Measurements from ENCODE around the gene PLXNA1.

The PLXNA1 gene

DNA sequence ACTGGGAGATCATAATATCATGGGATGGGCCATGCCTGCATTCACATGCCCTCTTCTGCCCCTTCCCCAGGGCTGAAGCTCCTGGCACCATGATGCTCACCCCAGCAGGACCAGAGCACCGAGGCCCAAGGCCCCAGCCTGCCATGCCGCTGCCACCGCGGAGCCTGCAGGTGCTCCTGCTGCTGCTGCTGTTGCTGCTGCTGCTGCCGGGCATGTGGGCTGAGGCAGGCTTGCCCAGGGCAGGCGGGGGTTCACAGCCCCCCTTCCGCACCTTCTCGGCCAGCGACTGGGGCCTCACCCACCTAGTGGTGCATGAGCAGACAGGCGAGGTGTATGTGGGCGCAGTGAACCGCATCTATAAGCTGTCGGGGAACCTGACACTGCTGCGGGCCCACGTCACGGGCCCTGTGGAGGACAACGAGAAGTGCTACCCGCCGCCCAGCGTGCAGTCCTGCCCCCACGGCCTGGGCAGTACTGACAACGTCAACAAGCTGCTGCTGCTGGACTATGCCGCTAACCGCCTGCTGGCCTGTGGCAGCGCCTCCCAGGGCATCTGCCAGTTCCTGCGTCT is 5.6 kb downstream of the PLXNA1 start:
- no peak for DNase-seq

- DNase-seq = no peak
These were observed 6.6 kb downstream of the PLXNA1 start for GRCh38 chr3:126989316-126990023.

- DNase-seq = no peak
These were observed 7.2 kb downstream of the PLXNA1 start for GRCh38 chr3:126990024-126990700.

DNA sequence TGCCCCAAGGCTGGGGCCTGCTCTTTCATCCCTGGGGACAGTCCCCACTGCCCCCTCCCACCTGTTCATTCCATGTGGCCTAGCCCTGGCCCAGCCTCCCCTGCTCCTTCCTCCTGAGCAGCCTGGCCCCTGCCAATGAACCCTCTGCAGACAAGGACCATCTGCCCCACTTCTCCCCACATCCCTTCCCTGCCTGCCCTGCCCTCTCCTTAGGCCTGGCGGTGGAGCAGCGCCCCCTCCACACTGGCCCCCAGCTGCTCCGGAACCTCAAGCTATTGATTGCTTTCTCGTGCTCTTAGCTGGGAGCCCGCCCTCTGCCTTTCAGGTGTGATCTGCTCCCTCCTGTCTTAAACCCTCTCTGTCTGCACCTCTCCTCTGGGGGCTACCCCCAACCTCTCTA is 8.0 kb downstream of the PLXNA1 start:
- DNase-seq = no peak

DNA sequence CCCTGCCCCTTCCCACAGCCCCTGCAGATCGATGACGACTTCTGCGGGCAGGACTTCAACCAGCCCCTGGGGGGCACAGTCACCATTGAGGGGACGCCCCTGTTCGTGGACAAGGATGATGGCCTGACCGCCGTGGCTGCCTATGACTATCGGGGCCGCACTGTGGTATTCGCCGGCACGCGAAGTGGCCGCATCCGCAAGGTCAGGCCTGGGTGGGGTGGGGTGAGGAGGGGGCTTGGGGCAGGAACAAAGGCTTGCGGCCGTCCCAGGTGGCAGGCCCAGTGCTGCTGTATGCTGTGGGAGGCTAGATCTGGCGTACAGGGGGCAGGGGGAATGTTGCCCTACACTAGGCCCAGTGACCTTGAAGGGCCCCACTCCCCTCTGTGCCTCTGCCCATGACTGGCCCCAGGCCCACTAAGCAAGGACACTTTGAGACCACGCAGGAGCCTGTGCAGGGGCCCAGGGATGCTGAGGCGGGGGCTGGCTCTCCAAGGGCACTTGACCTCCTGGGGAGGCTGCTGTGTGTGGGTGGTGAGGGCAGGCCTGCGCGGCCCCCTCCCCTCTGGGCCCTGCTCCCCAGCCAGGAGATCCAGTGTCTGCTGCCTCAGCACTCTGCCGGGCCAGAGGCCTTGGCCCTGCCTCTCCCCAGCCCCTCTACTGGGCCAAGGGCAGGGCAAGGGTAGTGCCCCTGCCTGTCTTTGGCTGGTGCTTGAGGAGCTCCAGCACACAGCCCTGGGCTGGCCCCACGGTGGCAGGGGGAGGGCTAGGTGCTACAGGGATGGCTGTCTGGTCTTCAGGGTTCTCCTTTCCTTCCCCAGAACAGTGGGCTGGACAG is 8.7 kb downstream of the PLXNA1 start:
- no peak for DNase-seq

DNA sequence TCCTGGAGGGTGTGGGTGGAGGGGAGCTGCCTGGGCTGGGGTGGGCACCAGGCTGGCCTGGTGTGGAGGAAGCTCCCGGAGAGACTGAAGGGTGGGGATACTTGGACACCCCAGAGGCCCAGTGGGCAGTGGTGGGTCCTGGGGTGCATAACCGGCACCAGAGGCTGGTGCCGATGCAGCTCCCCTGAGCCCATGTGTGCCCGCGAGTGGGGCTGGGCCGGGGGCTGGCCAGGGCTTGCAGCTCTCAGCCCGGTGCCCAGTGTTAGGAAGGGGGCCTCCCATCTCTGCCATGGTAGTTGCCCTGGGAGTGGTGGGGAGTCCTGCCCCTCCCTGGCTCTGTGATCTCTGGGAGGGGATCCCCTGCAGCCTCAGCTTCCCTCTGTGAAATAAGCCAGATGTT is 9.3 kb downstream of the PLXNA1 start:
- DNase-seq = no peak

GRCh38 chr3:126992776-126993175 is 9.9 kb downstream of the PLXNA1 start:
- DNase-seq = no peak

- DNase-seq = no peak
These were observed 10.5 kb downstream of the PLXNA1 start for GRCh38 chr3:126993436-126993835.

DNA sequence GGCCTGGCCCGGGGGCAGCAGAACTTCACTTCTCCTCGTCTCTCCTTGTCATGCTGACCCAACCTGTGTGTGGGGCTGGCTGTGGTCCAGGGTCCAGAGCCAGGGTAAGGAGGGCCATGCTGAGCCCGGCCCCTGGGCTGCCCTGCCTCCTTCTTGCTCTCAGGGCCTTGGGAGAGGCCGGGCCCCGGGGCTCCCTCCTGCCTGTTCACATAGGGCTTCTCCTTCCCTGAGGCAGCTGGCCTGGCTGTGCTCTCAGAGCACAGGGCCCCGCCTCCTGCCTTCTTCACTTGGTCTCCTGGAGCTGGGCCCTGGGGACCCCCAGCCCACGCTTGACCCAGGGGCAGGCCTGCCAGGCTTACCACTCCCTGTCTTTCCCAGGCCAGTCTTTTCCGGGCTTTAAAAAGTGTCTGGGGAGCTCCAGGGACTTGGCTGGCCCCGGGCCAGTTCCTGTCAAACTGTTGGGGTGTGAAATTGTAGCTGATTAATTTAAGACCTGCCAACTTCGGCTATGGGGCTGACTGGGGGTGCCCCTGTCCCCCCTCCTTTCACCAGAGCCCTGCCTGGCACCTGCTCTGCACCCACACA is 11.8 kb downstream of the PLXNA1 start:
- no peak for DNase-seq

DNA sequence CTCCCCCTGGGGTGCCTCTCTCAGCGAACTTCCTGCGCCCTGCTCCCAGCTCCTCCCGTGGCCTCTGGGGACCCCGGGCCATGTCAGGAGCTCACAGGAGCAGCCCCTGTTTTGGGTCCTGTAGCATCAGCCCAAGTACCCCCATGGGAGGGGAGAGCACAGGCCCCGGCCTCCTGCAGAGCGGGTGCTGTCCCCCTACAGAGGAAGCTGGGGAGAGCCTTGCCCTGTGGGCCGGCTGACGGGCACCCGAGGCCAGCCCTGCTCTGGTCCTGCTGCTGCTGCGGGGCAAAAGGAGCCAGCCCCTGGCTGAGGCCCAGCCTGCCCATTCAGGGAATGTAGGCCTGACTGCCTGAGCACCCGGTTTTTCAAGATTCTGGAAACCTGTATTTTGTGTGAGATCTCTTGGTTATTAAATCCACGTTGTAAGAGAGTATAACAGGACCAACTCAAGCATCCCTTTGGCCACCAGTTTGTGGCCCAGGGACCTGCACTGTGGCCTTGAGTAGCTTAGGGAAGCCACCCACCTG is 12.4 kb downstream of the PLXNA1 start:
- no peak for DNase-seq

GRCh38 chr3:126995926-126996512 is 13.1 kb downstream of the PLXNA1 start:
- DNase-seq = no peak

DNA sequence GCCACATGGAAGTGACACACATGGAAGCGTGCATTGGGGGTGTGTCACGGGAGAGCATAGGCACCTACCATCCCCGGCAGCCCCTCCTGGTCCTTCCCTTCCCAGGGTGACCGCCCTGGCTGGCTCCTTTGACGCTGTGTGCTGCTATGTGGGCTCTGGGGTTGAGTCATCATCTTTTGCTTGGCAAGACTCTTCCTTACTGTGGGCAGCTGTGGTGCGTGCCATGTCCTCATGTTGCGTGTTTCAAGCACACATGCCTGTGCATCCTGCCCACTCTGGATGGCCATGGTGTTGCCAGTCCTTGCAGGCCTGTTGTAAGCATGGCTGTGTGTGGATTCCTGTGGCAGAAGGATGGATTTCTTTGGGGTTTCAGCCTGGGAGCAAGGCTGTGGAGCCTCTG is 14.0 kb downstream of the PLXNA1 start:
- DNase-seq = no peak

- DNase-seq = no peak
These were observed 14.6 kb downstream of the PLXNA1 start for GRCh38 chr3:126997455-126998038.

- no peak for DNase-seq
These were observed 15.4 kb downstream of the PLXNA1 start for GRCh38 chr3:126998320-126998719.

DNA sequence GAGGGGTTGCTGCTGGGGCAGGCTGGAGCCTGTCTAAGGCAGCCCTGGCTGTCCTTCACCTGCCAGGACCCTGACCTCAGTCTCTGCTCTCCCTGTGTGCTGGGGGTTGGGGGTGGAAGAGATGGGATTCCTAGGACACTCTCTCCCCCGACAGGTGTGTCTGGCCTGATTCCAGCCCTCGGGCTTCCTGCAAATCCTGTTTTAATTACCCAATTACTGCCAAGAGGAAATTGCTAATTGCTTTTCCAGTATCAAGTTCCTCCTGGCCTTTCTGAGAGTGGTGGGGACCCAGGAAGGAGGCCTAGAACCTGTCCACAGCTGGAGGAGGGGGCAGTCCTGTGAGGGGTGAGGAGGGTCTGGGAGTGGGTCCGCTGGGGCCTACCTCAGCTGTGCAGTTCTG is 15.8 kb downstream of the PLXNA1 start:
- no peak for DNase-seq

GRCh38 chr3:126999383-126999782 is 16.5 kb downstream of the PLXNA1 start:
- no peak for DNase-seq

DNA sequence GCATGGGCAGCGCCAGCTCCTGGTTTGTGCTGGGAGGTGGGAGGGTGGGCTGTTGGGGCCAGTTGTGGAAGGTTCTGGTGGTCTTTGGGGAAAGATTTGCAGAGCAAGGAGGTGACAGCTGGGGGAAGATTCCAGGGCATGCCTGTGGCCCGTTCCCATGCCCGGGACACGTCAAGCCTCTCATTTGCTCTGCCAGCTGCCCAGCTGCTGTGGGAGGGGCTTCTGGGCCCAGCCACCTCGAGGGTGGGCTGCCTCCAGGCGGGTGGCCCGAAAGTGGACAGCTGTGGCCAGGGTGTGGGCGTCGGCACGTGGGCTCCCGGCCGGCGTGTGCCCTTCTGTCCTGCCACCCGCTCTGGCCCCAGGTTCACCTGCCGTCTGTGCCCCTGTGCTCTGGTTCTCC is 17.2 kb downstream of the PLXNA1 start:
- no peak for DNase-seq

DNA sequence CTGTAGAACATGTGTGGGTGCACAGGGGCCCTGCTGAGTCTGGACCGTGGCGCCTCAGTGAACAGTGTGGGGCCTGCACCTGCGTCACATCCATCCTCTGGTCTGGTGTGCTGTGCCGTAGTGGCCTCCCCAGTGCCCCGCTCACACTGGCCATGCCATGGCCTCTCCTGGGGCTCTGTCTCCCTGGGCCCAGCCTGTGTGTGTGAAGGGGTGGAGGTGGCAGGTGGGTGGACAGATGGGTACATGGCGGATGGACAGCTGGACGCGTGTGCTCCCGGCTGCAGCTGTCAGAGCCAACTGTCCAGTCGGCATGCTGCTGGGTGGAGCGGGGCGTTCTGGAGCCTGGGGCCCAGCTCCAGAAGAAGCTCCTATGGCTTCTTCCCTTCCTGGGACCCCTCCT is 17.8 kb downstream of the PLXNA1 start:
- no peak for DNase-seq

DNA sequence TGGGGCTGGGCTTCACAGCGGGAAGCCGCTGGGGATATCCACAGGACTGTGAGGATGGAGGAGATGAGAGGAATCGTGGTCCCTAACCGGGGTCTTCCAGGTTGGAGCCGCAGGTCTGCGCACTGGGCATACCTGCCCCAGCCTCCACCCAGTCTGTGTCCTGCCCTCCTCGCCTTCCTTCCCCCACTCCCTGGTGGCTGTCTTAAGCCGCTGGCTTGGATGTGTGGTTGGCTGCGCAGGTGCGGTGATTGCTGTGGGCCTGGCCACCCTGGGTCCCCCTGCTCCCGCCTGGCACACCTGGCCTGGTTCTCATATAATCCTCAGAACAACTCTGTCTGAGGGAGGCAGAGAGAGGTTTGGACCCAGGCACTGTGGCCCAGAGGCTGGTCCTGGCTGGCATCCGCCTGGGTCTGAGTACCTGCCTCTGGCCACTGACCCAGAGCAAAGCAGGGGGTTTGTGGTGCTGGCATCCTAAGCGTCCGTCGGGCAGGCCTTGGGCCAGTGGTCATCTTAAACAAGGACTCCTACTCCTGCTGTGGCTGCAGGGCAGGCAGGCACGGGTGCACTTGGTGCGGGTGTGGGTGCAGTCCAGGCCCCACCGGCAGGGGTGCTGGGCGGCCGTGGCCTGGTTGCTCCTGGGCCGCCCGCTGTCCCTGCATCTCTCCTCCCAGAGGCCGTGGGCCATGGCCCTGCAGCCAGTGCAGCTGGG is 18.7 kb downstream of the PLXNA1 start:
- no peak for DNase-seq

- no peak for DNase-seq
These were observed 19.6 kb downstream of the PLXNA1 start for GRCh38 chr3:127002195-127003174.
